NCI-H2196 (cell line): ENCODE measurements around the gene NPIPB2.

Source experiments
- DNase-seq: peaks from one replicate; lab custom pipeline; 2025; ENCODE audit not compliant: unreplicated experiment; lab: John Stamatoyannopoulos, UW

The NPIPB2 gene

DNA sequence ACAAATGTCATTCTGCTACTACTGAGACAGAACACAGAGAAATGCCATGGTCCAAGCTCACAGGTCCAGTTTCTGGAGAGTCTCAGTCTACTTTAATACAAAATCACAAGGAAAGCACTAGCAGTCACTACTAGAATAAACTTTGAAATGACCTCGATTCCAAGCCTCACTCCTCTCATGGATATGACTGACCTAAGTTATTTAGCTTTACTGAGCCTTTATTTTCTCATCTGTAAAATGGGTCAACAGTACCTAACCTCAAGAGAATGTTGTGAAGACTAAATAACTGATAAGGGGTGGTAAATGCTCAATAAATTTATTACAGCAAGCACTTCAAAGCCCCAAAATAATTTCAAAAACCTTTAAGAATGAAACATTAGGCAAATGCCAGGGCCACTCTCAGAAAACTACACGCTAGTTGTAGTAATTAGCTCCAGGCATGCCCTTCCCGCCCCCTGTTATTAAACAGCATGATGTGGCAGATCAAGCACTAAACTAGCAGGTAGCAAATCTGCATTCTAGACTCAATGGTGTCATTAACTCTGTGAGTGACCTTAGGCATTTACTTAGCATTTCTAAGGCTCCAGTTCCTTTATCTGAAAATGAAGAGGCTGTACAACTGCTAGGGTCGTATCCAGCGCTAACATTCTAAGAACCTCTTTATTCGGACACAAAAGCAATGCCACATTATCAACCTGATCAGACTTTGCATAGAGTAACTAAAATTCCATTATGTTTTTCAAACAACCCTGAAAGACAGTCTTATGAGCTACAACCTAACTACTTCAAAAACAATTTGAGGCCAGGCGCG lies 34.5 kb downstream of the NPIPB2 start:
- no peak for DNase-seq

DNA sequence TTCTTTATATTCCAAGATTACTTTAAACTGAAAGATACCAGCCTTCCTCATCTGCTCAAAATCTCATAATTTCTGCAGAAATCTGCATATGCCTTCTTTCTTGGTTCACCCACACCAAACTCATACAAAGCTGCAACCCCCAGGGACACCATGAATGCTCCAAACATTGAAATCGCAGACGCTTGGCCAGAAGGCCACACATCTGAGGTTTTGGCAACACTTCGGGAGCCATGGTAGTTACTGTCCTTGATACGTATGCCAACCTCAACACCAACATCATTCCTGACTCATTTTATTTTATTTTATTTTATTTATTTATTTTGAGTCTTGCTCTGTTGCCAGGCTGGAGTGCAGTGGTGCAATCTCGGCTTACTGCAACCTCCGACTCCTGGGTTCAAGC lies 37.9 kb downstream of the NPIPB2 start:
- DNase-seq: no peak

DNA sequence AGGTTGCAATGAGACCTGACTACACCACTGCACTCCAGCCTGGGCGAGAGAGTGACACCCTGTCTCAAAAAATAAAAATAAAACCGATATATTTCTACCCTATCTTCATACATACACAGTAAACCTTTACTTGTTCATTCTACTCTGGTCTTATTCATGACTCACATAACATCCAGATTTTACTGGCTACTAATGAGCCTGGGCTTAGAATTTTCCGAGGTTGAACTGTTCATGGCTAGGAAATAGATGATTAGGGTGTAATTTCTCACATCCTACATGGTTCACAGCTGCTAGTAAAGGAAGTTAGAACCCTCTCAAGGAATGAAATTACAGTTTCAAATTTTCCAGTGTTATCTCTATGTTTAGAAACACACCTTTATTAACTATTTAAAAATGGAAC lies 40.8 kb downstream of the NPIPB2 start:
- no peak for DNase-seq

DNA sequence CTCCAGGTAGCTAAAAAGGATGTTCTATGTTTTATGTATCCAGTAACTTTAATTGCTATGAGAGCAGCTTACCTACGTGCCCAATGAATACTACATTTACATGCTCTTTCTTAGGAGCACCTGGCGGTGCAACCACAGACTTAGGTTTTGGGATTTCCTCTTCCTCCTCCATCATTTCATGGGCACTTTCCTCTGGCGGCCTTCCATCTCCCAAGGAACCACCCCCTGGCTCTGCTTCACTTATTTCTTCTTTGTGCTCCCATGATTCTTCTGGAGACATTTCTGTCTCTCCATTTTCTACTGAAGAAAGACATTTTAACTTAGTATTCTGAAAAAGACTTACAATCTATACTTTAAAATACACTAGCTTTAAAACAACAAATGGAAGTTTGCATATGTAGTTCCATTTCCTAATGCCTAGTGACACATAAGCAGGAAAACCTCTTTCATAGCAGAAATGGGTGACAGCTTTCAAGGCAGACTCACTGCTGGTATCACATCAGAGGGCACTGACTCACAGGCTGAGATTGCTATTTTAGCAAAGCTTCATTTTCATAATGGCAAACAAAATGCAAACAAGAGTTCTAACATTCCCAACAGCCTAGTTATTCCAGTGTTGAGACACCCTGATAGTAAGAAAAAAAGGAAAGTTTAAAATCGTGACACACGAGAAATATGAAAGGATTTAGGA lies 45.2 kb downstream of the NPIPB2 start:
- DNase-seq: no peak

DNA sequence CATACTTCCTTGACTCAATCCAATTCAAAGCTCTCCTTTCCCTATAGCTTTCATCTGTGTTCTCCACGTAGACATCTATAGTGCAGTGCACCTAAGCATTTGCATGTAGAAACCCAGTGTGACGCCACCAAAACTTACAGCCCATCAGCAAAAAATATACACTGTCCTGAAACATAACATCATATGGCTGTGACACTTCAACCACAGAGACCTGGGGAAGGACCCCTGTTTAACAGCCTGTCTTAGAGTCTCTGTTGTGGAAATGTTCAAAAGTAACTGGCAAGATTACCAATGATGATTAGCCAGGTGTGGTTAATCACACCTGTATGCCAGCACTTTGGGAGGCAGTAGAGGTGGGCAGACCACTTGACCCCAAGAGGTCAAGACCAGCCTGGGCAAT lies 48.3 kb downstream of the NPIPB2 start:
- no peak for DNase-seq

DNA sequence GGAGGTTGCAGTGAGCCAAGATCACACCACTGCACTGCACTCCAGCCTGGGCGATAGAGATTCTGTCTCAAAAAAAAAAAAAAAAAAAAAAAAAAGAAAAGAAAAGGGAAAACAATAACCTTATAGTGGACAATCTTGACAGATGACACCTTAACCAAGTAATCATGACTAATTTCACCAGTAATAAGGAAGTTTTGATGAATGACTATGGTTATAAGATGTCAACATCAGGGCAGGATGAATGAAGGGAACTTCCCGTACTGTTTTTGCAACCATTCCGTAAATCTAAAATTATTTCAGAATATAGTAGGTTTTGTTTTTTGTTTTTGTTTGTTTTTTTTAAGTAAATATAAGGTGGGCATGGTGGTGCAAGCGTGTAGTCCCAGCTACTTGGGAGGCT lies 49.1 kb downstream of the NPIPB2 start:
- no peak for DNase-seq

DNA sequence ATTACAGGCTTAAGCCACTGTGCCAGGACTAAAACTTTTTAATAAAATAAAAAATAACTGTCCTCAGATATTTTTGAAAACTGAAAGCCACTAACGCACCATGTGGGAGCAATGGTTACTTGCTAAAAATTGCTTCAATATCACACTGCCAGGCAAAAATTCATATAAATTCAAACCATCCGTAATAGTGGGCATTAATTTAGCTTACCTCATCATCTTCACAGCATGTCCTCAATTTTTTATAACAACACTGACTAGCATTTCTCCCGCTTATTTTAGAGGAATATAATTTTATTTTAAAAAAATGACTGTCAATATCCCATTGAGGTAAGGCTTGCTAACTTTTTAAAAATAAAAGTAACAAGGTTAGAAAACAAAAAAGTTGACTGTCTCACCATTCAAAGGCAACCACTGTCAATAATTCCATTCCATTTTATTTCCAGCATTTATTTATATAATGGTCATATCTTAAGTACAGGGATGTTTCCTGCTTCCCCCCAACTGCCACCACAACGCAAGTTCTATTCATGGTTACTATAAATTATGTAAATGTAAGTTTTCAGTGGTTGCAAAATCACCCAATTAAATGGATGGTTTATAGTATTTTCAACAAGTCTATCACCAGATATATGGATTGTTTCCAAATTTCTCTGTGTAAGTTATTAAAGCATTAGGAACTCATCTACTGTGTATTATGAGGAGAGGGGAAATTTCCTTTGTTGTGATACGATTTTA lies 51.4 kb downstream of the NPIPB2 start:
- DNase-seq: no peak

DNA sequence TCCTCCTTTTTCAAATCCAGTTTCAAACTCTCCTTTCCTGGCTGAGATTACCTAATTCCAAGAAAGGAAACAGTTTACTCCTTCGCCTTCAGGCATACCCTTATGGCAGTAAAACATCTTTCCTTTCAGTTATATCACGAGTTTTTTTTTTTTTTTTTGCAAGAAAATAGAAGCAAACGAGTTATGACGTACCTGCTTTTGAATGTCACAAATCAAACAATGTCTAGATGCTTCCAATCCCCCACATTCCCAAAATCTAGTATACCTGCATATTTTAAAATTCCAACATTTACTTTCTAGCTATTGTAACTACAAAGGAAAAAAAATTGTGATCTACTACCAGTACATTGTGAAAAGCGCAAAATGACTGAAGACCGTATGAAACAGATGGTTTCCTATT lies 55.0 kb downstream of the NPIPB2 start:
- DNase-seq: no peak

DNA sequence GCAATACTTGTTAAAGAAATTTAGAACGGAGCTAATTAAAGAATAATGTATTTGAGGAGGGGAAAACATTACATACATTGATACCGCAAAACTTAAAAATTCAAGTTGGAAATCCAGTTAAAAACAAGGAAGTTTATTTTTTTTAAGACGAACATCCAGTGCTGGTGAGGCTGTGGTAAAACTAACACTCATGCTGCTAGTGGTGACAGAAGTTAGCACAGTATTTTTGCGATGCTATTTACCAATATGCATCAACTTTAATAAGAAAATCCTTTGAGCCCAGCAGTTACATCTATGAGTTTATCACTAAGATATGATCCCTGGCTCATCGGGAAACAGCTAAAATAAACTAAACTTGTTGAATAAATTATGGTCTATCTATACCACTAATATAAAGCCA lies 57.8 kb downstream of the NPIPB2 start:
- DNase-seq: no peak

DNA sequence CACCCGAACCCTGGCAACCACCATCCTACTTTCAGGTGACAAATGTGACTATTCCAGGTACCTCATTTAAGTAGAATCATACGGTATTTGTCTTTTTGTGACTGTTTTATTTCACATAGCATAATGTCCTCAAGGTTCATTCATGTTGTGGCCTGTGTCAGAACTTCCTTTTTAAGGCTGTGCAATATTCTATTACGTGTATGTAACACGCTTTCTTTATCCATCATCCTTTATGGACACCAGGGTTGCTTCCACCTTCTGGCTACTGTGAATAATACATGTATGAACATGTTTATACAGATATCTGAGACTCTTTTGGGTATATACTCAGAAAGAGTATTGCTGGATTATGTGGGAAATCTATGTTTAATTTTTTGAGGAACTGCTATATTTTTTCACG lies 61.8 kb downstream of the NPIPB2 start:
- DNase-seq: no peak

DNA sequence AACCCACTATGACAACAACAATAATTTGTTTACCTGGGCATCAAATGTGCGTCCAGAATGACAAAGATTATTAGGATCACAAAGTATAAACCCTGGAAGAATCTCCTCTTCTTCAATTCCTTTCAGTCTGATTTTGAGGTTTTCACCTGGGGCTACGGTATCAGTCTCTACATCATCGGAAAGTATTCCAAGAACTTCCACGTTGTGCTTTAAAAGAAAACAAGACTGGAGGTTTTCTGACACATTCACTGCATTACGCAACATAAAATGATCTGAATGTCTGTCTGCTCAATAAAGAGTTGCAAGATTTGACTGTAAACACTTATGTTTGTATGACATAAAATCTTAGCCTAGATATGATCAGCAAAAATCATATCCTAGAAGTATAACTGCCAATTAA lies 64.5 kb downstream of the NPIPB2 start:
- DNase-seq: no peak
